Lung (tissue), 12 donors: Measurements from ENCODE around the gene PROX1. TPM values are rescaled to one million over a fixed set of nuclear protein-coding genes. Genes with fewer than 3 reads are reported as not detected.
A peak's percentile ranks its signal among the peaks of the same experiment; 100 is the strongest.

ENCODE experiments used
- ATAC-seq: fragments of 200-7000 bp; cut with Tn5 transposase; one replicate; pipeline ENCODE4 v1.9.1; 2020; ENCODE audit warnings: moderate number of reproducible peaks; ENCODE audit not compliant: insufficient read depth, low FRiP score
- DNase-seq, 3 donors: peaks; one replicate each; pipeline ENCODE4 v3.0.0-alpha.2; 2013 to 2017
- H3K27ac ChIP-seq, 2 donors: one replicate each; pipeline ENCODE4 v1.5.1; 2013; ENCODE audit warnings: mild to moderate bottlenecking in 2 of 2, moderate library complexity in 2 of 2, control low read depth in 1 of 2, inconsistent platforms in 1 of 2, low read depth in 1 of 2, low read length in 1 of 2
- H3K27me3 ChIP-seq, 3 donors: one replicate each; pipeline ENCODE4 v1.5.1; 2013; ENCODE audit warnings: low read length in 2 of 3; ENCODE audit not compliant: control insufficient read depth in 3 of 3, insufficient read depth in 3 of 3
- H3K36me3 ChIP-seq, 4 donors: one replicate each; pipeline ENCODE4 v1.5.1; 2013; ENCODE audit warnings: low read length in 4 of 4, mild to moderate bottlenecking in 1 of 4, moderate library complexity in 1 of 4; ENCODE audit not compliant: control insufficient read depth in 4 of 4, insufficient read depth in 4 of 4
- H3K4me1 ChIP-seq, 5 donors: one replicate each; pipeline ENCODE4 v1.5.1; 2013; ENCODE audit warnings: low read length in 5 of 5, mild to moderate bottlenecking in 2 of 5, moderate library complexity in 1 of 5; ENCODE audit not compliant: control insufficient read depth in 5 of 5, insufficient read depth in 5 of 5
- H3K4me3 ChIP-seq: one replicate; pipeline ENCODE4 v1.5.1; 2013; ENCODE audit warnings: mild to moderate bottlenecking, control low read depth, moderate library complexity
- H3K9ac ChIP-seq, 2 donors: one replicate each; pipeline ENCODE4 v1.5.1; 2013; ENCODE audit warnings: low read length in 2 of 2, control low read depth in 1 of 2; ENCODE audit not compliant: insufficient read depth in 1 of 2
- H3K9me3 ChIP-seq, 4 donors: one replicate each; pipeline ENCODE4 v1.5.1; 2013; ENCODE audit warnings: low read length in 3 of 4, mild to moderate bottlenecking in 1 of 4, moderate library complexity in 1 of 4; ENCODE audit not compliant: control insufficient read depth in 4 of 4, insufficient read depth in 3 of 4
- CTCF ChIP-seq: IDR thresholded peaks from 2 replicates; pipeline ENCODE4 v1.5.1; 2012; ENCODE audit warnings: mild to moderate bottlenecking; ENCODE audit errors: control extremely low read depth, extremely low read depth
- WGBS, 2 donors: extraction: QIAGEN DNeasy Blood & Tissue Kit; methylation state at CpG; one replicate each; pipeline ENCODE4 v1.1.7; 2013; 5-methylcytosine and 5-hydroxymethylcytosine counted together
- polyA plus RNA-seq, 2 donors: library from polyadenylated mRNA; stranded (reverse); fragments of 200-250 nt; gene quantifications; one replicate each; pipeline ENCODE4 v1.2.1, GENCODE V29; 2013
- total RNA-seq, 2 donors: library from RNA; depleted of rRNA in 1 of 2; stranded (reverse); fragments of >200 nt in 1 of 2; gene quantifications; one replicate each; pipeline ENCODE4 v1.2.1, GENCODE V29; 2014 to 2021
- donor health status: control.
- donor health status: control.
- donor health status: Bipolar disorder and iron deficiency.
- donor health status: healthy.
- donor health status: DM: yes; HTN: yes; CAD: no.

Gene PROX1
- total and polyA plus RNA-seq, 4 donors: 0.33 to 10.1 (median 4.0) TPM

- no peaks in the 10 kb centered on the region for H3K9me3 ChIP-seq
- 72 to 78% methylated on average over 15 of the region's 15 CpGs for WGBS, 2 donors
- DNase-seq (peak; percentile 86 to 95 (median 94)), ATAC-seq (no peak)
- H3K27ac ChIP-seq: peak overlapping the region in 1 of 2 donors; percentile 46
- TF ChIP-seq CTCF: no peak
- H3K4me1 ChIP-seq: peaks cover 0 to 11% (median 4%) of the 10 kb centered on the region in 5 donors
- H3K36me3 ChIP-seq: no peaks in the 10 kb centered on the region
- H3K9ac ChIP-seq: no peak overlapping the region
- H3K4me3 ChIP-seq: no peak overlapping the region
- H3K27me3 ChIP-seq: peaks cover 0 to 23% (median 7%) of the 10 kb centered on the region in 3 donors
Observed at GRCh38 chr1:213996320-213997037, 8.7 kb downstream of the PROX1 start.

- Histone ChIP-seq H3K9ac (no peak overlapping the region), H3K4me3 (no peak overlapping the region), H3K27ac (peak overlapping the region in 1 of 2 donors; percentile 46), H3K27me3 (peaks cover 0 to 15% (median 6%) of the 10 kb centered on the region in 3 donors), H3K36me3 (no peaks in the 10 kb centered on the region), H3K4me1 (peaks cover 0 to 15% (median 4%) of the 10 kb centered on the region in 5 donors), H3K9me3 (no peaks in the 10 kb centered on the region)
- ATAC-seq (no peak), DNase-seq (peak; percentile 82 to 92 (median 89))
- TF ChIP-seq CTCF: no peak
- 77 to 79% methylated on average over 24 of the region's 24 CpGs for WGBS, 2 donors
Observed at GRCh38 chr1:213997038-213997771, 9.4 kb downstream of the PROX1 start.

- WGBS, 2 donors: 91 to 93% methylated on average over 13 of the region's 13 CpGs
- no peak overlapping the region for H3K9ac ChIP-seq
- peaks cover 0 to 20% (median 4%) of the 10 kb centered on the region in 5 donors for H3K4me1 ChIP-seq
- H3K27ac ChIP-seq: no peak overlapping the region
- TF ChIP-seq CTCF: no peak
- ATAC-seq (no peak), DNase-seq (no peak)
- H3K27me3 ChIP-seq: peaks cover 0 to 10% (median 9%) of the 10 kb centered on the region in 3 donors
- H3K9me3 ChIP-seq: no peaks in the 10 kb centered on the region
- H3K4me3 ChIP-seq: no peak overlapping the region
- no peaks in the 10 kb centered on the region for H3K36me3 ChIP-seq
Observed at GRCh38 chr1:213997772-213998107, 10.0 kb downstream of the PROX1 start.
